ENCODE measurements around the gene FBXW7. TPM values are rescaled to one million over a fixed set of nuclear protein-coding genes. Genes with fewer than 3 reads are reported as not detected.
A peak's percentile ranks its signal among the peaks of the same experiment; 100 is the strongest.

FBXW7 gene
- total and polyA plus RNA-seq, 2 donors from 2014 or later = 5.5 to 64.0 TPM

DNA sequence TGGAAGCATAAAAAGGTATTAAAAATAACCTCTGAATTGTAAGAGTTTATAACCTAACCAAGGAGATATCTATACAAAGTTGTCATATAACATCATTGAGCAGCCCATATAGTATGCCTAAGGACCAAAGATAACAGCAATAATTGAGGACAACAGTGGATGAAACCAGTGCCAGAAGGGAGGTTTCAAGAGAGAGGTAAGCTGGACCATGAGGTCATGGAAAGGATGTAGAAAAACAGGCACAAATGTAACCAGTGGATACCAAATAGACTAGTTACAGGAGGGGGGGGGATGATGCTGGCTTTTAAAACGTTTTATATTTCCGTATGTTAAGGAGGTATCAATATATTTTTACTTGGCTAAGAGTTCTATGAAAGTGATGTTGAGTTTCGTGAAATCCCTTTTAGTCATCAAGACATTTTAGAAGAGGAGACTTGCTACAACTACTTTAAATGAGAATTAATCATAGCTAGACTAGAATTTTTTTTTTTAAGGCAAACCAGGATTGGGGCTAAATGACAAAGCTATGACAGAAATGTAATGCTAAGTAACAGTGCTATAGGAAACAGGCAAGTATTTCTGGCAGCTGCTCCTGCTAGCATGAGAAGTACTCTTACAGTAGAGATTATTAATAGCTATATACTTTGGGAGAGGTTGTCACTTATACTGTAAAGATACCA lies 161.1 kb downstream of the FBXW7 start:
- H3K9ac ChIP-seq (ENCODE audit: low read length in 3 of 3) = no peak overlapping the region
- H3K27me3 ChIP-seq (ENCODE audit: control insufficient read depth, insufficient read depth, low read length) = no peaks in the 10 kb centered on the region
- H3K4me3 ChIP-seq (ENCODE audit: low read length in 3 of 3) = no peak overlapping the region
- no peaks in the 10 kb centered on the region for H3K4me1 ChIP-seq (ENCODE audit: control insufficient read depth in 2 of 3, insufficient read depth in 2 of 3, low read depth in 1 of 3, low read length in 3 of 3)
- FAIRE-seq (no peak), DNase-seq (no peak)
- H3K36me3 ChIP-seq (ENCODE audit: control insufficient read depth in 2 of 3, insufficient read depth in 3 of 3, low read length in 3 of 3) = no peaks in the 10 kb centered on the region
- TF ChIP-seq CTCF (IDR thresholded peaks at IDR 0.05; ENCODE audit: borderline replicate concordance, extremely low read depth, insufficient read depth) = no peak
- H3K27ac ChIP-seq (ENCODE audit: low read depth in 2 of 2, low read length in 2 of 2) = no peak overlapping the region
- intact Hi-C loops (cut with DNase I) = no loop called here
- H3K9me3 ChIP-seq (ENCODE audit: control insufficient read depth in 2 of 3, insufficient read depth in 1 of 3, low read length in 3 of 3) = no peaks in the 10 kb centered on the region

GRCh38 chr4:152374153-152374552 lies 161.7 kb downstream of the FBXW7 start:
- H3K4me1 ChIP-seq (ENCODE audit: control insufficient read depth in 2 of 3, insufficient read depth in 2 of 3, low read depth in 1 of 3, low read length in 3 of 3) = no peaks in the 10 kb centered on the region
- no peak for FAIRE-seq
- intact Hi-C loops (cut with DNase I) = no loop called here
- no peaks in the 10 kb centered on the region for H3K9me3 ChIP-seq (ENCODE audit: control insufficient read depth in 2 of 3, insufficient read depth in 1 of 3, low read length in 3 of 3)
- no peaks in the 10 kb centered on the region for H3K27me3 ChIP-seq (ENCODE audit: control insufficient read depth, insufficient read depth, low read length)
- H3K36me3 ChIP-seq (ENCODE audit: control insufficient read depth in 2 of 3, insufficient read depth in 3 of 3, low read length in 3 of 3) = no peaks in the 10 kb centered on the region
- no peak for TF ChIP-seq CTCF (IDR thresholded peaks at IDR 0.05; ENCODE audit: borderline replicate concordance, extremely low read depth, insufficient read depth)
- no peak for DNase-seq
- H3K9ac ChIP-seq (ENCODE audit: low read length in 3 of 3) = no peak overlapping the region
- H3K4me3 ChIP-seq (ENCODE audit: low read length in 3 of 3) = no peak overlapping the region
- H3K27ac ChIP-seq (ENCODE audit: low read depth in 2 of 2, low read length in 2 of 2) = no peak overlapping the region

- no peak for DNase-seq
- Histone ChIP-seq H3K9me3 (ENCODE audit: control insufficient read depth in 2 of 3, insufficient read depth in 1 of 3, low read length in 3 of 3) (no peaks in the 10 kb centered on the region), H3K9ac (ENCODE audit: low read length in 3 of 3) (no peak overlapping the region), H3K27ac (ENCODE audit: low read depth in 2 of 2, low read length in 2 of 2) (no peak overlapping the region), H3K36me3 (ENCODE audit: control insufficient read depth in 2 of 3, insufficient read depth in 3 of 3, low read length in 3 of 3) (no peaks in the 10 kb centered on the region), H3K4me1 (ENCODE audit: control insufficient read depth in 2 of 3, insufficient read depth in 2 of 3, low read depth in 1 of 3, low read length in 3 of 3) (no peaks in the 10 kb centered on the region), H3K4me3 (ENCODE audit: low read length in 3 of 3) (no peak overlapping the region), H3K27me3 (ENCODE audit: control insufficient read depth, insufficient read depth, low read length) (no peaks in the 10 kb centered on the region)
- intact Hi-C loops (cut with DNase I) = no loop called here
- FAIRE-seq = no peak
- no peak for TF ChIP-seq CTCF (IDR thresholded peaks at IDR 0.05; ENCODE audit: borderline replicate concordance, extremely low read depth, insufficient read depth)
Observed at GRCh38 chr4:152372444-152372843, 163.4 kb downstream of the FBXW7 start.

DNA sequence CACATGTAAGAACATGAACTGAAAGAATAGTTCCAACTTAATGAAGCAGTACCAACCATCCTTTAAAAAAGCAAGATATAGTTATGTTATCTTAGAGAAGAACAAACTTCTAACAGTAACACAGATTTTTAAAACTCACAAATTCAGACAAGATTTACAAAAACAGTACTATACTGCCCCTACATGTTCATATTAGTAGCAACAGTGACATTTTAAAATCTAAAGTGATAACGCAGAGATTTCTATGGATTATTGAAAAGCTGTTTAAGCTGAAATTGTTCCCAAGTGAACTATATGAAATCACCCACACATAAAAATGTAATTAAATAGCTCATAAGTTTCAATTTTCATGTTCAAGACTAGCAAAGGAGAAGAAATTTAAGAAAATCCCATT lies 166.0 kb downstream of the FBXW7 start:
- H3K36me3 ChIP-seq (ENCODE audit: control insufficient read depth in 2 of 3, insufficient read depth in 3 of 3, low read length in 3 of 3) = no peaks in the 10 kb centered on the region
- FAIRE-seq (no peak), DNase-seq (no peak)
- H3K9ac ChIP-seq (ENCODE audit: low read length in 3 of 3) = no peak overlapping the region
- no peak overlapping the region for H3K27ac ChIP-seq (ENCODE audit: low read depth in 2 of 2, low read length in 2 of 2)
- intact Hi-C loops (cut with DNase I) = no loop called here
- no peaks in the 10 kb centered on the region for H3K9me3 ChIP-seq (ENCODE audit: control insufficient read depth in 2 of 3, insufficient read depth in 1 of 3, low read length in 3 of 3)
- H3K4me1 ChIP-seq (ENCODE audit: control insufficient read depth in 2 of 3, insufficient read depth in 2 of 3, low read depth in 1 of 3, low read length in 3 of 3) = no peaks in the 10 kb centered on the region
- no peaks in the 10 kb centered on the region for H3K27me3 ChIP-seq (ENCODE audit: control insufficient read depth, insufficient read depth, low read length)
- peak; percentile 33 for TF ChIP-seq CTCF (IDR thresholded peaks at IDR 0.05; ENCODE audit: borderline replicate concordance, extremely low read depth, insufficient read depth)
- no peak overlapping the region for H3K4me3 ChIP-seq (ENCODE audit: low read length in 3 of 3)
